GM23248 (cell line): ENCODE results near the gene GPLD1. TPM values are rescaled to one million over a fixed set of nuclear protein-coding genes. Genes with fewer than 3 reads are reported as not detected.
A peak's percentile ranks its signal among the peaks of the same experiment; 100 is the strongest.
"Not testable (repeated sequence)": the region's sequence is repeated elsewhere in the genome, so short reads cannot be mapped to it uniquely, and the experiment has no call there.

Experiments
- DNase-seq: peaks from one replicate; pipeline ENCODE4 v3.0.0-alpha.2; 2015
- H2AFZ ChIP-seq: fragments of 200-600 bp; sonication (generic); 2 replicates; pipeline ENCODE4 v1.6.1; 2016; ENCODE audit warnings: antibody characterized with exemption
- H3F3A ChIP-seq: fragments of 200-600 bp; sonication (generic); 2 replicates; pipeline ENCODE4 v1.6.1; 2016; ENCODE audit warnings: mild to moderate bottlenecking, antibody characterized with exemption, mixed run types; ENCODE audit not compliant: insufficient read depth
- H3K27ac ChIP-seq: fragments of 200-600 bp; sonication (generic); 2 replicates; pipeline ENCODE4 v1.5.1; 2016; ENCODE audit warnings: mild to moderate bottlenecking
- H3K27me3 ChIP-seq: fragments of 200-600 bp; sonication (generic); replicated peaks from 2 replicates; pipeline ENCODE4 v1.6.1; 2016; ENCODE audit warnings: mild to moderate bottlenecking; ENCODE audit not compliant: insufficient read depth
- H3K36me3 ChIP-seq: fragments of 200-600 bp; sonication (generic); 2 replicates; pipeline ENCODE4 v1.6.1; 2016; ENCODE audit warnings: low read depth, mild to moderate bottlenecking
- H3K4me1 ChIP-seq: fragments of 200-600 bp; sonication (generic); 2 replicates; pipeline ENCODE4 v1.6.1; 2016; ENCODE audit warnings: mild to moderate bottlenecking; ENCODE audit not compliant: insufficient read depth
- H3K4me2 ChIP-seq: fragments of 200-600 bp; sonication (generic); one replicate; pipeline ENCODE4 v1.6.1; 2016; ENCODE audit warnings: mild to moderate bottlenecking; ENCODE audit not compliant: unreplicated experiment
- H3K4me3 ChIP-seq: fragments of 200-600 bp; sonication (generic); 2 replicates; pipeline ENCODE4 v1.5.1; 2016; ENCODE audit warnings: mild to moderate bottlenecking
- H3K79me2 ChIP-seq: fragments of 200-600 bp; sonication (generic); 2 replicates; pipeline ENCODE4 v1.6.1; 2016; ENCODE audit warnings: mild to moderate bottlenecking; ENCODE audit not compliant: insufficient read depth
- H3K9ac ChIP-seq: fragments of 200-600 bp; sonication (generic); 2 replicates; pipeline ENCODE4 v1.6.1; 2016; ENCODE audit warnings: mild to moderate bottlenecking
- H3K9me2 ChIP-seq: fragments of 200-600 bp; sonication (generic); 2 replicates; pipeline ENCODE4 v1.6.1; 2016; ENCODE audit warnings: mixed run types, mild to moderate bottlenecking, moderate library complexity; ENCODE audit not compliant: insufficient read depth
- H3K9me3 ChIP-seq: fragments of 200-600 bp; sonication (generic); one replicate; pipeline ENCODE4 v1.6.1; 2017; ENCODE audit warnings: low read depth
- H4K20me1 ChIP-seq: fragments of 200-600 bp; sonication (generic); 2 replicates; pipeline ENCODE4 v1.6.0; 2016; ENCODE audit not compliant: insufficient read depth
- EZH2 ChIP-seq: fragments of 200-600 bp; sonication (generic); IDR thresholded peaks from 2 replicates; pipeline ENCODE4 v1.6.1; 2018; ENCODE audit warnings: antibody characterized with exemption, mild to moderate bottlenecking; ENCODE audit not compliant: insufficient read depth, poor library complexity, severe bottlenecking
- EZH2phosphoT487 ChIP-seq: fragments of 200-600 bp; sonication (generic); IDR thresholded peaks from 2 replicates; pipeline ENCODE4 v1.6.1; 2018; ENCODE audit warnings: antibody characterized with exemption, moderate library complexity, mild to moderate bottlenecking, low read depth; ENCODE audit not compliant: insufficient read depth
- WGBS, 2 experiments: methylation state at CpG; one replicate each; pipeline ENCODE4 v1.1.6; 2015 to 2017; ENCODE audit warnings: low lambda C conversion rate in 2 of 2, low coverage in 1 of 2; ENCODE audit errors: missing lambda C conversion rate in 2 of 2; 5-methylcytosine and 5-hydroxymethylcytosine counted together
- in situ Hi-C: fragments of 300-500 bp; cut with MboI; formaldehyde crosslinking; loops from 2 replicates; pipeline ENCODE4 v1.15.0; 2020
- polyA plus RNA-seq: library from polyadenylated mRNA; unstranded; fragments of >200 nt; fragmentation: Nextera tagmentation; extraction: Ambion mirVana; gene quantifications from 2 replicates; pipeline ENCODE4 v1.2.1, GENCODE V29; 2016
- total RNA-seq: library from RNA; depleted of rRNA; stranded (reverse); fragments of >200 nt; shearing (Covaris generic); gene quantifications from 2 replicates; pipeline ENCODE4 v1.2.3, GENCODE V29; 2014

The GPLD1 gene
- total and polyA plus RNA-seq, 2 experiments from 2014 or later = 0.09 to 0.97 TPM

- Histone ChIP-seq H3K9me3 (no peaks in the 10 kb centered on the region), H3K36me3 (no peaks in the 10 kb centered on the region), H3K4me2 (no peak overlapping the region), H3K79me2 (no peaks in the 10 kb centered on the region), H3K9me2 (no peaks in the 10 kb centered on the region), H3K9ac (no peak overlapping the region), H3K4me3 (no peak overlapping the region), H3F3A (peaks cover 16% of the 10 kb centered on the region), H3K27ac (no peak overlapping the region), H3K4me1 (peaks cover 10% of the 10 kb centered on the region), H4K20me1 (no peaks in the 10 kb centered on the region), H3K27me3 (no peaks in the 10 kb centered on the region), H2AFZ (no peak overlapping the region)
- DNase-seq = no peak
- in situ Hi-C loops = no loop called here
- 81 to 86% methylated on average over 2 of the region's 2 CpGs for WGBS, 2 experiments
- TF ChIP-seq EZH2 (no peak), EZH2phosphoT487 (no peak)
Measured at GRCh38 chr6:24391756-24392405, 97.5 kb downstream of the GPLD1 start.

- no peak for DNase-seq
- peaks cover 10% of the 10 kb centered on the region for H3K4me1 ChIP-seq
- in situ Hi-C loops = no loop called here
Measured at GRCh38 chr6:24391208-24391607, 98.2 kb downstream of the GPLD1 start.

DNA sequence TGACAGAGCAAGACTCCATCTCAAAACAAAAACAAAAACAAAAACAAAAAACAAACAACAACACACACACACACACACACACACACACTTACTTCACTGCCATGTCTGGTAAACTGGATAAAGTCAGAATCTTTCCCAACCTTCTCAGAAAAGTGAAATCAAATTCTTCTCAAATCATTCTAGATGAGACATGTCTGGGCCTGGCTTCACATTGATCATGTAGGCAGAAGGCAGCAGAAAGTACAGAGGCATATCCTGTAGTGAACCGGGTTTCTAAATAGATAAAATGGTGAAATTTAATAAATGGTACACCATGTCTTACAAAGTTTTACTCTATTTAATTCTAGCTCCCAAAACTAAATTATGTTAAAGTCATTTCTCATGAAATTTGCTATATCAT is 101.6 kb downstream of the GPLD1 start:
- in situ Hi-C loops = loop anchor here (10.0 kb wide), 1 partner anchor 103 kb away; no protein-coding TSS in a partner anchor
- Histone ChIP-seq H4K20me1 (no peaks in the 10 kb centered on the region), H3K79me2 (no peaks in the 10 kb centered on the region), H3K9me2 (no peaks in the 10 kb centered on the region), H3K27me3 (no peaks in the 10 kb centered on the region), H3F3A (no peaks in the 10 kb centered on the region), H3K27ac (no peak overlapping the region), H3K4me1 (no peaks in the 10 kb centered on the region), H3K36me3 (no peaks in the 10 kb centered on the region), H3K9me3 (no peaks in the 10 kb centered on the region), H3K4me3 (no peak overlapping the region), H3K4me2 (no peak overlapping the region), H2AFZ (0 out of 2 replicates have a peak overlapping the region, but pooled peaks have one; percentile 34), H3K9ac (no peak overlapping the region)
- no peak for TF ChIP-seq EZH2phosphoT487
- TF ChIP-seq EZH2 = no peak
- WGBS, 2 experiments = 86 to 95% methylated on average over 1 of the region's 1 CpG
- DNase-seq = no peak

More at GRCh38 chr6:24391208-24391607, 98.2 kb downstream of the GPLD1 start:
- whole genome bisulfite sequencing, 2 experiments = 3 to 4% methylated on average over 2 of the region's 2 CpGs
- H3K27me3 ChIP-seq = no peaks in the 10 kb centered on the region
- peaks cover 16% of the 10 kb centered on the region for H3F3A ChIP-seq
- H3K9me2 ChIP-seq = no peaks in the 10 kb centered on the region
- no peak overlapping the region for H2AFZ ChIP-seq
- H3K27ac ChIP-seq = no peak overlapping the region
- no peaks in the 10 kb centered on the region for H3K79me2 ChIP-seq
- no peak overlapping the region for H3K9ac ChIP-seq
- H3K9me3 ChIP-seq = no peaks in the 10 kb centered on the region
- no peak overlapping the region for H3K4me2 ChIP-seq
- no peak for TF ChIP-seq EZH2
- no peak for TF ChIP-seq EZH2phosphoT487
- H3K36me3 ChIP-seq = no peaks in the 10 kb centered on the region
- H3K4me3 ChIP-seq = no peak overlapping the region
- no peaks in the 10 kb centered on the region for H4K20me1 ChIP-seq

DNA sequence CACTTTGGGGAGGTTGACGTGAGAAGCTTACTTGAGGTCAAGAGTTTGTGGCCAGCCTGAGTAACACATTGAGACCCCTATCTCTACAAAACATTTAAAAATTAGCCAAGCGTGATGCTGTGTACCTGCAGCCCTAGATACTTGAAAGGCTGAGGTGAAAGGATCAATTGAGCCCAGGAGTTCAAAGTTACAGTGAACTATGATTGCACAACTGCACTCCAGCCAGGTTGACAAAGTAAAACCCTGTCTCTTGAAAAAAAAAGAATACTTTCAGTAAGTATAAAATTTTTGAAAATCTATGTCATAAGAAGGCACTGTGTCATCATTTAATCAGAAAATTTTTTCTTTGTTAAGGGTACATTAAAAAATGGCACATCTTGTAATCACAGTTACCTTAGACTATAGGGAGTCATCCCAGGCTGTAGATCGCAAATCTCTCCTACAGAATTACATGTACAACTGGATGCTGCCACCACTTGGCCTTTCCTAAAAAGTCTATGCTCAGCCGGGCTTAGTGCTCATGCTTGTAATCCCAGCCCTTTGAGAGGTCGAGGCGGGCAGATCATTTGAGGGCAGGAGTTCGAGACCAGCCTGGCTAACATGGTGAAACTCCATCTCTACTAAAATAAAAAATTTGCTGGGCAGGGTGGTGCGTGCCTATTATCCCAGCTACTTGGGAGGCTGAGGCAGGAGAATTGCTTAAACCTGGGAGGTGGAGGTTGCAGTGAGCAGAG is 103.7 kb downstream of the GPLD1 start:
- 65 to 66% methylated on average over 8 of the region's 8 CpGs for WGBS, 2 experiments
- Histone ChIP-seq H3K4me3 (no peak overlapping the region), H2AFZ (no peak overlapping the region), H3K4me1 (no peaks in the 10 kb centered on the region), H3K9me2 (no peaks in the 10 kb centered on the region), H3K9me3 (no peaks in the 10 kb centered on the region), H3K9ac (no peak overlapping the region), H3K27me3 (no peaks in the 10 kb centered on the region), H3K36me3 (no peaks in the 10 kb centered on the region), H4K20me1 (no peaks in the 10 kb centered on the region), H3K79me2 (no peaks in the 10 kb centered on the region), H3F3A (no peaks in the 10 kb centered on the region), H3K4me2 (no peak overlapping the region), H3K27ac (no peak overlapping the region)
- DNase-seq = no peak
- in situ Hi-C loops = loop anchor here (10.0 kb wide), 1 partner anchor 101 kb away; no protein-coding TSS in a partner anchor
- TF ChIP-seq EZH2phosphoT487 (no peak), EZH2 (no peak)

GRCh38 chr6:24384369-24385130 is 104.8 kb downstream of the GPLD1 start:
- not testable (repeated sequence) for H3K27ac ChIP-seq, H3K27me3 ChIP-seq, H3K79me2 ChIP-seq, H4K20me1 ChIP-seq, H2AFZ ChIP-seq, H3K4me2 ChIP-seq, H3F3A ChIP-seq, H3K36me3 ChIP-seq, H3K9me2 ChIP-seq, DNase-seq, H3K9me3 ChIP-seq, H3K4me1 ChIP-seq, H3K9ac ChIP-seq, H3K4me3 ChIP-seq
- 38 to 40% methylated on average over 5 of the region's 5 CpGs for WGBS, 2 experiments
- in situ Hi-C loops = loop anchor here (10.0 kb wide), 1 partner anchor 100 kb away; no protein-coding TSS in a partner anchor

DNA sequence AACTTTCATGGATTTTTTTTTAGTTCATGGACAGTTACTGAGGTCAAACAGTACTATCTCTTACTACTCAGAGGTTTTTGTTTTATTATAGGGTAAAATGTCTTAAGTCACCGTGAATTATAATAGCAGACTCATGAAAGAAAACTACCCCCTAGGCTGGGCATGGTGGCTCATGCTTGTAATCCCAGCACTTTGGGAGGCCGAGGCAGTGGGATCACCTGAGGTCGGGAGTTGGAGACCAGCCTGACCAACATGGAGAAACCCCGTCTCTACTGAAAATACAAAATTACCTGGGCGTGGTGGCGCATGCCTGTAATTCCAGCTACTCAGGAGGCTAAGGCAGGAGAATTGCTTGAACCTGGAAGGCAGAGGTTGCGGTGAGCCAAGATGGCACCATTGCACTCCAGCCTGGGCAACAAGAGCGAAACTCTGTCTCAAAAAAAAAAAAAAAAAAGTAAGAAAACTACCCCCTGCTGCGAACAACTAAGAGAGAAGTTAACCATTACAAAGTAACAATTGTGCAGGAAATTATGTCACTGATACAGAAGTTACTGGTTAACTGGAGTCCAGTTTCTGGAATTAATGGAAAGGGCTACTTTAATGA is 106.4 kb downstream of the GPLD1 start:
- in situ Hi-C loops = loop anchor here (10.0 kb wide), 1 partner anchor 98 kb away; no protein-coding TSS in a partner anchor
- WGBS, 2 experiments = 78 to 80% methylated on average over 9 of the region's 9 CpGs

More for the DNA sequence above, 106.4 kb downstream of the GPLD1 start:
- not testable (repeated sequence) for H3K36me3 ChIP-seq, H3K27ac ChIP-seq, H3F3A ChIP-seq, H4K20me1 ChIP-seq, H3K9me3 ChIP-seq, DNase-seq, H3K4me3 ChIP-seq, H3K4me1 ChIP-seq, H3K79me2 ChIP-seq, H3K27me3 ChIP-seq, H3K4me2 ChIP-seq, H3K9me2 ChIP-seq, H3K9ac ChIP-seq, H2AFZ ChIP-seq
